Body of pancreas (tissue), 4 donors: Measurements from ENCODE around the gene FOXK2. TPM values are rescaled to one million over a fixed set of nuclear protein-coding genes. Genes with fewer than 3 reads are reported as not detected.
A peak's percentile ranks its signal among the peaks of the same experiment; 100 is the strongest.

Experiments used
- ATAC-seq: fragments of 150-250 bp; one replicate; pipeline ENCODE4 v1.9.1; 2016
- DNase-seq, 4 donors: peaks; one replicate each; pipeline ENCODE4 v3.0.0-alpha.2; 2019
- H3K27ac ChIP-seq, 4 donors: fragments of 200-600 bp; sonication (generic); 1 replicate in 3 of 4; 2 replicates in 1 of 4; pipeline versions ENCODE4 v1.5.1 to v1.6.1; 2016 to 2019; ENCODE audit warnings: mild to moderate bottlenecking in 1 of 4, mixed read lengths in 1 of 4, moderate library complexity in 1 of 4
- H3K27me3 ChIP-seq, 2 donors: fragments of 200-600 bp; sonication (generic); one replicate each; pipeline ENCODE4 v1.6.0; 2016; ENCODE audit warnings: mild to moderate bottlenecking in 1 of 2
- H3K36me3 ChIP-seq, 2 donors: fragments of 200-600 bp; sonication (generic); replicated peaks in 1 of 2; 2 replicates each; pipeline ENCODE4 v1.5.1; 2016; ENCODE audit warnings: low read depth in 2 of 2; ENCODE audit not compliant: insufficient read depth in 1 of 2
- H3K4me1 ChIP-seq: fragments of 200-600 bp; sonication (generic); one replicate; pipeline ENCODE4 v1.6.0; 2016
- H3K4me3 ChIP-seq, 2 donors: fragments of 200-600 bp; sonication (generic); 1 replicate in 1 of 2; 2 replicates in 1 of 2; pipeline ENCODE4 v1.5.1; 2016 to 2019
- H3K9me3 ChIP-seq, 3 donors: fragments of 200-600 bp; sonication (generic); 1 replicate in 2 of 3; 2 replicates in 1 of 3; pipeline ENCODE4 v1.5.1; 2016
- POLR2A ChIP-seq, 3 donors: fragments of 450-650 bp; IDR thresholded peaks; one replicate each; pipeline ENCODE4 v1.6.1; 2016; ENCODE audit warnings: antibody characterized with exemption in 3 of 3, mild to moderate bottlenecking in 2 of 3
- WGBS, 2 donors: methylation state at CpG; one replicate each; pipeline ENCODE4 v1.1.5; 2017; 5-methylcytosine and 5-hydroxymethylcytosine counted together
- intact Hi-C: fragments of 100-400 bp; cut with DNase I; formaldehyde crosslinking; loops from one replicate; pipeline ENCODE4 v1.15.1; 2023
- total RNA-seq, 2 donors: library from RNA; depleted of rRNA; stranded (reverse); fragments of >200 nt; gene quantifications; one replicate each; pipeline ENCODE4 v1.1.0, GENCODE V29; 2016
- TF ChIP-seq, protein P1 (sequence below), 7 experiments: fragments of 450-650 bp in 4 of 7; fragments of 200-600 bp in 3 of 7; sonication (generic) in 3 of 7; IDR thresholded peaks; one replicate each; pipeline ENCODE4 v1.5.1; 2016 to 2019; ENCODE audit warnings: antibody characterized with exemption in 7 of 7

Gene FOXK2
- total RNA-seq, 2 donors from 2014 or later, result 10.6 to 25.1 TPM

DNA sequence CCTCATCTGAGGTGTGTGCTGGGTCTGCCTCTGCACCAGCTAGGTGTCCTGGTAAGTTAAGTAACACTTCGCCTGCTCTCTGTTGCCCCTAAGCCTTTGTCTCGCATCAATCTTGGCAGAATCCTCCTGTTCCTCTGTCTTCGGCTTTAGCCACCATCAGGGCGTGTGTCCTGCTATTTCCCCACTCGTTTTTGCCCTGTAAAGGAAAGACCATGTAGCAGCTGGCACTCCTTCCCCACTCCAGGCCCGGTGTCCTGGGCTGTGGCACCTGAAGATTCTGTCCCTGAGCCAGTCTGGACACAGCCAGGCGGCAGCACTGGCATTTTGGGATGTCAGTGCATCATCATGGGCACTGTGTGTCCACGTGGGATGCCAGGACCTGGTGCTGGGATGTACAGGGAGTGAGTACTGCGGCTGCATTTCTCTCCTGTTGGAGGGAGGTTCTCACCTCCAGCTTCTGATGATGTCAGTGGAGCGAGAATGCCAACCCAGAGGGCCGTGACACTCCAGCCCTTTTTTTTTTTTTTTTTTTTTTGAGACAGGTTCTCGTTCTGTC is 26.2 kb upstream of the FOXK2 start:
- no peaks in the 10 kb centered on the region for H3K9me3 ChIP-seq
- no peak for ATAC-seq
- no peaks in the 10 kb centered on the region for H3K36me3 ChIP-seq
- no peaks in the 10 kb centered on the region for H3K27me3 ChIP-seq
- H3K27ac ChIP-seq, result no peak overlapping the region
- no peak for TF ChIP-seq POLR2A (IDR thresholded peaks at IDR 0.05)
- TF ChIP-seq, protein P1, sequence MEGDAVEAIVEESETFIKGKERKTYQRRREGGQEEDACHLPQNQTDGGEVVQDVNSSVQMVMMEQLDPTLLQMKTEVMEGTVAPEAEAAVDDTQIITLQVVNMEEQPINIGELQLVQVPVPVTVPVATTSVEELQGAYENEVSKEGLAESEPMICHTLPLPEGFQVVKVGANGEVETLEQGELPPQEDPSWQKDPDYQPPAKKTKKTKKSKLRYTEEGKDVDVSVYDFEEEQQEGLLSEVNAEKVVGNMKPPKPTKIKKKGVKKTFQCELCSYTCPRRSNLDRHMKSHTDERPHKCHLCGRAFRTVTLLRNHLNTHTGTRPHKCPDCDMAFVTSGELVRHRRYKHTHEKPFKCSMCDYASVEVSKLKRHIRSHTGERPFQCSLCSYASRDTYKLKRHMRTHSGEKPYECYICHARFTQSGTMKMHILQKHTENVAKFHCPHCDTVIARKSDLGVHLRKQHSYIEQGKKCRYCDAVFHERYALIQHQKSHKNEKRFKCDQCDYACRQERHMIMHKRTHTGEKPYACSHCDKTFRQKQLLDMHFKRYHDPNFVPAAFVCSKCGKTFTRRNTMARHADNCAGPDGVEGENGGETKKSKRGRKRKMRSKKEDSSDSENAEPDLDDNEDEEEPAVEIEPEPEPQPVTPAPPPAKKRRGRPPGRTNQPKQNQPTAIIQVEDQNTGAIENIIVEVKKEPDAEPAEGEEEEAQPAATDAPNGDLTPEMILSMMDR (IDR thresholded peaks at IDR 0.05), result no peak
- 78 to 79% methylated on average over 9 to 12 of the region's 12 CpGs for WGBS, 2 donors
- H3K4me1 ChIP-seq, result peaks cover 17% of the 10 kb centered on the region
- intact Hi-C loops, result no loop called here
- DNase-seq, result no peak
- H3K4me3 ChIP-seq, result no peak overlapping the region

- ATAC-seq (peak; percentile 81), DNase-seq (peak; percentile 90 to 95 (median 92))
- Histone ChIP-seq H3K9me3 (no peaks in the 10 kb centered on the region), H3K4me3 (no peak overlapping the region), H3K36me3 (no peaks in the 10 kb centered on the region), H3K27ac (peak overlapping the region in 3 of 4 donors; percentile 54 to 70 (median 61)), H3K4me1 (peaks cover 19% of the 10 kb centered on the region), H3K27me3 (no peaks in the 10 kb centered on the region)
- WGBS, 2 donors, result 4% methylated on average over 12 to 17 of the region's 17 CpGs
- intact Hi-C loops, result no loop called here
- no peak for TF ChIP-seq POLR2A (IDR thresholded peaks at IDR 0.05)
- TF ChIP-seq, protein P1 (IDR thresholded peaks at IDR 0.05), result peak; percentile 75 to 99 (median 96)
Observed at GRCh38 chr17:82494236-82495055, 25.1 kb upstream of the FOXK2 start.

GRCh38 chr17:82495844-82496528 is 23.5 kb upstream of the FOXK2 start:
- 78 to 82% methylated on average over 6 to 12 of the region's 12 CpGs for WGBS, 2 donors
- DNase-seq (no peak), ATAC-seq (no peak)
- peak overlapping the region in 1 of 4 donors; percentile 85 for H3K27ac ChIP-seq
- H3K36me3 ChIP-seq, result no peaks in the 10 kb centered on the region
- no peak overlapping the region for H3K4me3 ChIP-seq
- H3K9me3 ChIP-seq, result no peaks in the 10 kb centered on the region
- TF ChIP-seq, protein P1 (IDR thresholded peaks at IDR 0.05), result no peak
- TF ChIP-seq POLR2A (IDR thresholded peaks at IDR 0.05), result no peak
- H3K27me3 ChIP-seq, result no peaks in the 10 kb centered on the region
- intact Hi-C loops, result no loop called here
- peaks cover 19% of the 10 kb centered on the region for H3K4me1 ChIP-seq

- TF ChIP-seq POLR2A (IDR thresholded peaks at IDR 0.05), result peak; percentile 47 to 77 (median 67)
- TF ChIP-seq, protein P1 (IDR thresholded peaks at IDR 0.05), result peak in 1 of 7 experiments; percentile 7
- Histone ChIP-seq H3K36me3 (no peaks in the 10 kb centered on the region), H3K27ac (peak overlapping the region; percentile 48 to 85 (median 73)), H3K27me3 (no peaks in the 10 kb centered on the region), H3K9me3 (no peaks in the 10 kb centered on the region), H3K4me1 (peaks cover 19% of the 10 kb centered on the region), H3K4me3 (peak overlapping the region in 1 of 2 donors; percentile 38)
- DNase-seq (peak; percentile 93 to 97 (median 95)), ATAC-seq (peak; percentile 81)
- 12 to 62% methylated on average over 2 to 75 of the region's 83 CpGs for whole genome bisulfite sequencing, 2 donors
- intact Hi-C loops, result no loop called here
Observed at GRCh38 chr17:82496529-82497434, 22.8 kb upstream of the FOXK2 start.
